Transverse colon (tissue), 4 donors: ENCODE measurements around the gene GTF2F2.

Source experiments
- EP300 ChIP-seq: sonication (generic); formaldehyde crosslinking; IDR thresholded peaks from one replicate; pipeline ENCODE4 v1.6.1; 2017; ENCODE audit warnings: antibody characterized with exemption, low read depth
- POLR2A ChIP-seq: fragments of 450-650 bp; IDR thresholded peaks from one replicate; pipeline ENCODE4 v1.6.1; 2016; ENCODE audit warnings: antibody characterized with exemption, mild to moderate bottlenecking, moderate library complexity
- POLR2AphosphoS5 ChIP-seq, 3 donors: sonication (generic); formaldehyde crosslinking; IDR thresholded peaks; one replicate each; pipeline ENCODE4 v1.6.1; 2016; ENCODE audit warnings: antibody characterized with exemption in 3 of 3
- TF ChIP-seq, protein P1 (sequence below), 5 experiments: fragments of 200-600 bp in 3 of 5; fragments of 450-650 bp in 2 of 5; sonication (generic) in 3 of 5; IDR thresholded peaks; 1 replicate in 2 of 5; 2 replicates in 3 of 5; pipeline ENCODE4 v1.5.1; 2016 to 2017; ENCODE audit warnings: antibody characterized with exemption in 5 of 5, inconsistent platforms in 3 of 5, mild to moderate bottlenecking in 2 of 5, moderate library complexity in 1 of 5

DNA sequence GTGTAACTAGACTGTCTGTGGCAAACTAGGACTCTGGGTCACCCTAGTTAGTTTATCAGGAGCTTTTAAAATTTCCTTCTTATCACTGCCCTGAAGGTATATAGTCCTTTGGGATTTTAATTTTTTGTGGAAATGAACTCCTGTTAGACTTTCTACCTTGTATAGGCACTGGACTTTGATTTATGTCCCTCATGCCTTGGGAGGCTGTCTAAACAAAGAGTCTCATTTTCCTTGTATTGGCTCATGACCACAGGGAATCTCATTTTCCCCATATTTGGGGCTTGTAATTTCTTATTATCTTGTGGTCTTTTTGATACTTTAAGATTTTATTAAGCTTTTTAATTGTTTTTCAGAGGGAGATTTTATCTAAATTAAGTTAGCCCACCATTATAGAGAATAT, 59.1 kb downstream of the GTF2F2 start:
- TF ChIP-seq, protein P1, sequence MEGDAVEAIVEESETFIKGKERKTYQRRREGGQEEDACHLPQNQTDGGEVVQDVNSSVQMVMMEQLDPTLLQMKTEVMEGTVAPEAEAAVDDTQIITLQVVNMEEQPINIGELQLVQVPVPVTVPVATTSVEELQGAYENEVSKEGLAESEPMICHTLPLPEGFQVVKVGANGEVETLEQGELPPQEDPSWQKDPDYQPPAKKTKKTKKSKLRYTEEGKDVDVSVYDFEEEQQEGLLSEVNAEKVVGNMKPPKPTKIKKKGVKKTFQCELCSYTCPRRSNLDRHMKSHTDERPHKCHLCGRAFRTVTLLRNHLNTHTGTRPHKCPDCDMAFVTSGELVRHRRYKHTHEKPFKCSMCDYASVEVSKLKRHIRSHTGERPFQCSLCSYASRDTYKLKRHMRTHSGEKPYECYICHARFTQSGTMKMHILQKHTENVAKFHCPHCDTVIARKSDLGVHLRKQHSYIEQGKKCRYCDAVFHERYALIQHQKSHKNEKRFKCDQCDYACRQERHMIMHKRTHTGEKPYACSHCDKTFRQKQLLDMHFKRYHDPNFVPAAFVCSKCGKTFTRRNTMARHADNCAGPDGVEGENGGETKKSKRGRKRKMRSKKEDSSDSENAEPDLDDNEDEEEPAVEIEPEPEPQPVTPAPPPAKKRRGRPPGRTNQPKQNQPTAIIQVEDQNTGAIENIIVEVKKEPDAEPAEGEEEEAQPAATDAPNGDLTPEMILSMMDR (IDR thresholded peaks at IDR 0.05): no peak
- TF ChIP-seq POLR2AphosphoS5 (IDR thresholded peaks at IDR 0.05) (no peak), POLR2A (no peak), EP300 (no peak)
